Endodermal cell (in vitro differentiated cells): ENCODE results near the gene KCND2. TPM values are rescaled to one million over a fixed set of nuclear protein-coding genes. Genes with fewer than 3 reads are reported as not detected.
A peak's percentile ranks its signal among the peaks of the same experiment; 100 is the strongest.

ENCODE experiments used
- DNase-seq: peaks from one replicate; pipeline ENCODE4 v3.0.0-alpha.2; 2017
- H3K27ac ChIP-seq: 2 replicates; pipeline ENCODE4 v1.5.1; 2013; ENCODE audit warnings: mild to moderate bottlenecking, low read depth, low read length, moderate library complexity
- H3K27me3 ChIP-seq: 2 replicates; pipeline ENCODE4 v1.6.1; 2013; ENCODE audit warnings: mild to moderate bottlenecking, low read length, moderate library complexity; ENCODE audit not compliant: insufficient read depth, control insufficient read depth, poor library complexity, severe bottlenecking
- H3K36me3 ChIP-seq: 2 replicates; pipeline ENCODE4 v1.7.0; 2013; ENCODE audit warnings: mild to moderate bottlenecking, low read length, moderate library complexity; ENCODE audit not compliant: control insufficient read depth, insufficient read depth
- H3K4me1 ChIP-seq: one replicate; pipeline ENCODE4 v1.7.0; 2013; ENCODE audit warnings: low read length; ENCODE audit not compliant: control insufficient read depth, insufficient read depth
- H3K4me3 ChIP-seq: 2 replicates; pipeline ENCODE4 v1.5.1; 2013; ENCODE audit warnings: mild to moderate bottlenecking, low read length, moderate library complexity
- H3K9ac ChIP-seq: 2 replicates; pipeline ENCODE4 v1.6.1; 2013; ENCODE audit warnings: mild to moderate bottlenecking, low read length, moderate library complexity; ENCODE audit not compliant: poor library complexity, severe bottlenecking; ENCODE audit errors: extremely low read depth
- H3K9me3 ChIP-seq: 2 replicates; pipeline ENCODE4 v1.6.1; 2013; ENCODE audit warnings: mild to moderate bottlenecking, low read length, moderate library complexity; ENCODE audit not compliant: control insufficient read depth
- H3K27ac Mint-ChIP-seq: 2 replicates; pipeline ENCODE4 v1.8.0; 2020; ENCODE audit warnings: mixed read lengths
- H3K27me3 Mint-ChIP-seq: 2 replicates; pipeline ENCODE4 v1.8.0; 2021; ENCODE audit warnings: mild to moderate bottlenecking, mixed read lengths; ENCODE audit not compliant: insufficient read depth
- H3K36me3 Mint-ChIP-seq: 2 replicates; pipeline ENCODE4 v1.8.0; 2020; ENCODE audit warnings: low read depth, mixed read lengths
- H3K4me1 Mint-ChIP-seq: 2 replicates; pipeline ENCODE4 v1.8.0; 2020; ENCODE audit warnings: mixed read lengths
- H3K4me3 Mint-ChIP-seq: 2 replicates; pipeline ENCODE4 v1.8.0; 2020; ENCODE audit warnings: mild to moderate bottlenecking, moderate library complexity, mixed read lengths
- H3K9me3 Mint-ChIP-seq: 2 replicates; pipeline ENCODE4 v1.8.0; 2020; ENCODE audit warnings: mild to moderate bottlenecking, mixed read lengths
- WGBS, 2 experiments: methylation state at CpG; one replicate each; pipeline versions ENCODE4 v1.1.5 to v1.1.7; 2013; ENCODE audit warnings: missing lambda C conversion rate in 2 of 2, mixed read lengths in 1 of 2; ENCODE audit not compliant: insufficient coverage in 1 of 2, insufficient read length in 1 of 2; 5-methylcytosine and 5-hydroxymethylcytosine counted together
- total RNA-seq, 2 donors: library from RNA; stranded (reverse); fragmentation: NEBNext Ultra II Directional in 1 of 2; extraction: Animal tissue kit (Norgen Biotek cat#: 25700) in 1 of 2; gene quantifications; 2 replicates in 1 of 2; 3 replicates in 1 of 2; pipeline ENCODE4 v1.2.1, GENCODE V29; 2021
- TF ChIP-seq, protein P1 (sequence below): fragments of 200-600 bp; sonication (generic); conservative IDR thresholded peaks from 2 replicates; pipeline ENCODE4 v1.5.0; 2021; ENCODE audit warnings: antibody characterized with exemption, mild to moderate bottlenecking

The KCND2 gene
- total RNA-seq, 2 donors from 2014 or later: 0.71 to 4.6 TPM

DNA sequence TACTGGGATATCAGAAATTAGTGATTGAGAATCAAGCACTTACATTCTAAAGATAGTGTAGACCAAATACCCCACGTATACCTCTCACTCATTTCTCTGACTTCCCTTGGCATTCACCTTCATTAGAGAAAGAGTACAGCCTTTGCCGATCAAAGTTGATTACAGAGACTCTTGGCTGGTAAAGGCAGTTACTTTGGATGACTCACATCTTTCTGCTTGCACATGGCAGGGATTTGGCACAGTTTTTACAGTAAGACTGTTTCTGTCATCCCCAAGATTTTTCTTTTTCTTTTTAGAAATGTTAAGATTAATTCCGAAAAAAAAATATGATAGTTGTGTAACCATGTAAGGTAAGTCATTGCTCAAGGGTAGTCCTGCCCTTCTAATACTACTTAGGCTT, 442.0 kb downstream of the KCND2 start:
- 92 to 100% methylated on average over 1 to 2 of the region's 3 CpGs for WGBS, 2 experiments
- no peak overlapping the region for H3K27ac Mint-ChIP-seq

DNA sequence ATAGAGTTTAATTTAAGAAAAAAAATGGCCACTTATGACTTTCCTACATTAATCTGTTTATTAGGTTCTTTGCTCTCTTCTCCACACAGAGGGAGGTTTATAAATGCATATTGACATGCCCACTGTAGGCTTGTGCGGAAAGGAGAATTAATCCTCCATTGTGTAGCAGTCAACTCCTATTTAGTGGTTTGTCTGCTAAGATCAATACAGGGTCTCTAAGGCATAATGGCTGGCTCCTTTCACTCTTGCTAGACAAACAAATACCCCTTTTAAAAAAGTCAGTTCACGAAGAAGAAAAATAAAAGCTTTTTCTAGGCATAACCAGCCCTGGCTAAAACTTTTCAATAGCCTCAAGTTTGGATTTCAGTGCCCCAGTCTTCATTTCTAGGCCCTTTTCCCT, 443.3 kb downstream of the KCND2 start:
- H3K27ac Mint-ChIP-seq: no peak overlapping the region
- no peak overlapping the region for H3K4me3 ChIP-seq
- no peak overlapping the region for H3K9ac ChIP-seq
- H3K36me3 ChIP-seq: no peaks in the 10 kb centered on the region
- DNase-seq: no peak
- no peaks in the 10 kb centered on the region for H3K9me3 ChIP-seq
- H3K4me1 Mint-ChIP-seq: peaks cover 22% of the 10 kb centered on the region
- TF ChIP-seq, protein P1, sequence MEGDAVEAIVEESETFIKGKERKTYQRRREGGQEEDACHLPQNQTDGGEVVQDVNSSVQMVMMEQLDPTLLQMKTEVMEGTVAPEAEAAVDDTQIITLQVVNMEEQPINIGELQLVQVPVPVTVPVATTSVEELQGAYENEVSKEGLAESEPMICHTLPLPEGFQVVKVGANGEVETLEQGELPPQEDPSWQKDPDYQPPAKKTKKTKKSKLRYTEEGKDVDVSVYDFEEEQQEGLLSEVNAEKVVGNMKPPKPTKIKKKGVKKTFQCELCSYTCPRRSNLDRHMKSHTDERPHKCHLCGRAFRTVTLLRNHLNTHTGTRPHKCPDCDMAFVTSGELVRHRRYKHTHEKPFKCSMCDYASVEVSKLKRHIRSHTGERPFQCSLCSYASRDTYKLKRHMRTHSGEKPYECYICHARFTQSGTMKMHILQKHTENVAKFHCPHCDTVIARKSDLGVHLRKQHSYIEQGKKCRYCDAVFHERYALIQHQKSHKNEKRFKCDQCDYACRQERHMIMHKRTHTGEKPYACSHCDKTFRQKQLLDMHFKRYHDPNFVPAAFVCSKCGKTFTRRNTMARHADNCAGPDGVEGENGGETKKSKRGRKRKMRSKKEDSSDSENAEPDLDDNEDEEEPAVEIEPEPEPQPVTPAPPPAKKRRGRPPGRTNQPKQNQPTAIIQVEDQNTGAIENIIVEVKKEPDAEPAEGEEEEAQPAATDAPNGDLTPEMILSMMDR: no peak
- H3K27ac ChIP-seq: peak overlapping the region; percentile 62
- no peak overlapping the region for H3K4me3 Mint-ChIP-seq
- no peaks in the 10 kb centered on the region for H3K27me3 Mint-ChIP-seq
- H3K4me1 ChIP-seq: peaks cover 2% of the 10 kb centered on the region
- 36 to 76% methylated on average over 1 to 2 of the region's 2 CpGs for WGBS, 2 experiments
- H3K36me3 Mint-ChIP-seq: no peaks in the 10 kb centered on the region
- no peaks in the 10 kb centered on the region for H3K27me3 ChIP-seq
- no peaks in the 10 kb centered on the region for H3K9me3 Mint-ChIP-seq

More for the DNA sequence above, 442.0 kb downstream of the KCND2 start:
- H3K4me3 ChIP-seq: no peak overlapping the region
- TF ChIP-seq, protein P1: no peak
- no peaks in the 10 kb centered on the region for H3K9me3 ChIP-seq
- Mint-ChIP-seq H3K4me3 (no peak overlapping the region), H3K4me1 (peaks cover 14% of the 10 kb centered on the region), H3K27me3 (no peaks in the 10 kb centered on the region), H3K36me3 (no peaks in the 10 kb centered on the region), H3K9me3 (no peaks in the 10 kb centered on the region)
- H3K27ac ChIP-seq: no peak overlapping the region
- H3K9ac ChIP-seq: no peak overlapping the region
- peaks cover 2% of the 10 kb centered on the region for H3K4me1 ChIP-seq
- DNase-seq: no peak
- no peaks in the 10 kb centered on the region for H3K27me3 ChIP-seq
- no peaks in the 10 kb centered on the region for H3K36me3 ChIP-seq

DNA sequence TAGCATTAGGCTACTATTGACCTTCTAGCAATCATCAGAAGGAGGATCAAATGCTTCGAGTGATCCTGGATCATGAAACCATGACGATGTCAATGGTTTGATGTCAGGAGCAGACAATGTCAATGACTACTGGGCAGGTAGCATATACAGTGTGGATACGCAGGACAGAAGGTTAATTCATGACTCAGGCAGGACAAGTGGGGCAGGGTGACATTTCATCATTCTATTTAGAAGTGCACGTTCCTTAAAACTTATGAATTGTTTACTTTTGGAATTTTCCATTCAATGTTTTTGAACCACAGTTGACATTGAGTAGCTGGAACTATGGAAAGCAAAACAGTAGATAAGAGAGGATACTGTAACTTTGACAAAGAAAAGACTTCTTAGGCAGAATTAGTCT, 444.2 kb downstream of the KCND2 start:
- no peaks in the 10 kb centered on the region for H3K9me3 Mint-ChIP-seq
- no peak overlapping the region for H3K4me3 Mint-ChIP-seq
- Histone ChIP-seq H3K4me3 (no peak overlapping the region), H3K9me3 (no peaks in the 10 kb centered on the region), H3K4me1 (peaks cover 2% of the 10 kb centered on the region), H3K27me3 (no peaks in the 10 kb centered on the region), H3K27ac (no peak overlapping the region), H3K36me3 (no peaks in the 10 kb centered on the region), H3K9ac (no peak overlapping the region)
- H3K27me3 Mint-ChIP-seq: no peaks in the 10 kb centered on the region
- DNase-seq: no peak
- no peaks in the 10 kb centered on the region for H3K36me3 Mint-ChIP-seq
- TF ChIP-seq, protein P1: no peak
- peaks cover 22% of the 10 kb centered on the region for H3K4me1 Mint-ChIP-seq
- 96 to 100% methylated on average over 4 of the region's 4 CpGs for WGBS, 2 experiments
- no peak overlapping the region for H3K27ac Mint-ChIP-seq
